Upper lobe of right lung (tissue), 1 donor: ENCODE data around the gene FHAD1. TPM values are rescaled to one million over a fixed set of nuclear protein-coding genes. Genes with fewer than 3 reads are reported as not detected.
"Not testable (repeated sequence)": the region's sequence is repeated elsewhere in the genome, so short reads cannot be mapped to it uniquely, and the experiment has no call there.

ENCODE experiments used
- ATAC-seq: fragments of 200-7000 bp; cut with Tn5 transposase; one replicate; pipeline ENCODE4 v1.9.1; 2020; ENCODE audit warnings: mild to moderate bottlenecking, moderate library complexity
- DNase-seq: peaks from one replicate; pipeline ENCODE4 v3.0.0-alpha.2; 2020
- H3K27ac ChIP-seq: fragments of 200-600 bp; one replicate; pipeline ENCODE4 v1.8.0; 2022
- H3K27me3 ChIP-seq: fragments of 200-600 bp; one replicate; pipeline ENCODE4 v1.8.0; 2022; ENCODE audit warnings: mild to moderate bottlenecking
- H3K36me3 ChIP-seq: fragments of 200-600 bp; one replicate; pipeline ENCODE4 v1.8.0; 2022
- H3K4me1 ChIP-seq: fragments of 200-600 bp; one replicate; pipeline ENCODE4 v1.8.0; 2022
- H3K4me3 ChIP-seq: fragments of 200-600 bp; one replicate; pipeline ENCODE4 v1.8.0; 2022; ENCODE audit warnings: mild to moderate bottlenecking
- H3K9me3 ChIP-seq: fragments of 200-600 bp; one replicate; pipeline ENCODE4 v1.8.0; 2022
- CTCF ChIP-seq: fragments of 200-600 bp; IDR thresholded peaks from one replicate; pipeline ENCODE4 v1.8.0; 2022; ENCODE audit warnings: antibody characterized with exemption
- intact Hi-C: fragments of 100-400 bp; cut with DNase I; formaldehyde crosslinking; loops from one replicate; pipeline ENCODE4 v1.11.0; 2022
- total RNA-seq: library from RNA; stranded (reverse); fragmentation: NEBNext Ultra II Directional; extraction: Animal tissue kit (Norgen Biotek cat#: 25700); gene quantifications from one replicate; pipeline ENCODE4 v1.2.1, GENCODE V29; 2021
- donor health status: DM: no; HTN: yes; CAD: no; lungs with severe emphysema.

Gene FHAD1
- total RNA-seq, 1 donor from 2014 or later = 2.4 TPM

GRCh38 chr1:15305468-15305770 is 58.4 kb downstream of the FHAD1 start:
- ATAC-seq (no peak), DNase-seq (no peak)
- no peaks in the 10 kb centered on the region for H3K9me3 ChIP-seq
- intact Hi-C loops = loop anchor here (10.0 kb wide), 1 partner anchor 171 kb away; no protein-coding TSS in a partner anchor
- no peak overlapping the region for H3K27ac ChIP-seq
- H3K36me3 ChIP-seq = no peaks in the 10 kb centered on the region
- no peaks in the 10 kb centered on the region for H3K27me3 ChIP-seq
- no peaks in the 10 kb centered on the region for H3K4me1 ChIP-seq
- no peak for TF ChIP-seq CTCF
- H3K4me3 ChIP-seq = no peak overlapping the region

- not testable (repeated sequence) for H3K9me3 ChIP-seq, DNase-seq, H3K4me1 ChIP-seq, H3K36me3 ChIP-seq, H3K27me3 ChIP-seq, ATAC-seq, H3K27ac ChIP-seq, H3K4me3 ChIP-seq
- intact Hi-C loops = loop anchor here (10.0 kb wide), 1 partner anchor 172 kb away; no protein-coding TSS in a partner anchor
Observed at GRCh38 chr1:15306352-15306751, 59.3 kb downstream of the FHAD1 start.

- intact Hi-C loops = loop anchor here (10.0 kb wide), 1 partner anchor 173 kb away; no protein-coding TSS in a partner anchor
- Histone ChIP-seq H3K4me3 (no peak overlapping the region), H3K27ac (no peak overlapping the region), H3K36me3 (no peaks in the 10 kb centered on the region), H3K9me3 (no peaks in the 10 kb centered on the region), H3K27me3 (no peaks in the 10 kb centered on the region), H3K4me1 (no peaks in the 10 kb centered on the region)
- ATAC-seq = no peak
- DNase-seq = no peak
- no peak for TF ChIP-seq CTCF
Observed at GRCh38 chr1:15308135-15308534, 61.1 kb downstream of the FHAD1 start.

GRCh38 chr1:15308621-15309027 is 61.6 kb downstream of the FHAD1 start:
- ATAC-seq (no peak), DNase-seq (no peak)
- H3K36me3 ChIP-seq = no peaks in the 10 kb centered on the region
- H3K27me3 ChIP-seq = no peaks in the 10 kb centered on the region
- H3K4me1 ChIP-seq = no peaks in the 10 kb centered on the region
- intact Hi-C loops = loop anchor here (10.0 kb wide), 1 partner anchor 174 kb away; no protein-coding TSS in a partner anchor
- no peak overlapping the region for H3K4me3 ChIP-seq
- no peak for TF ChIP-seq CTCF
- H3K9me3 ChIP-seq = no peaks in the 10 kb centered on the region
- no peak overlapping the region for H3K27ac ChIP-seq

GRCh38 chr1:15309687-15310086 is 62.7 kb downstream of the FHAD1 start:
- no peaks in the 10 kb centered on the region for H3K4me1 ChIP-seq
- ATAC-seq (no peak), DNase-seq (no peak)
- H3K27me3 ChIP-seq = no peaks in the 10 kb centered on the region
- H3K36me3 ChIP-seq = no peaks in the 10 kb centered on the region
- no peaks in the 10 kb centered on the region for H3K9me3 ChIP-seq
- no peak overlapping the region for H3K4me3 ChIP-seq
- TF ChIP-seq CTCF = no peak
- no peak overlapping the region for H3K27ac ChIP-seq
- intact Hi-C loops = loop anchor here (10.0 kb wide), 1 partner anchor 175 kb away; no protein-coding TSS in a partner anchor

- no peaks in the 10 kb centered on the region for H3K4me1 ChIP-seq
- TF ChIP-seq CTCF = no peak
- H3K27ac ChIP-seq = no peak overlapping the region
- no peak overlapping the region for H3K4me3 ChIP-seq
- H3K9me3 ChIP-seq = no peaks in the 10 kb centered on the region
- ATAC-seq (no peak), DNase-seq (no peak)
- intact Hi-C loops = no loop called here
- no peaks in the 10 kb centered on the region for H3K36me3 ChIP-seq
- H3K27me3 ChIP-seq = no peaks in the 10 kb centered on the region
Observed at GRCh38 chr1:15310544-15310943, 63.5 kb downstream of the FHAD1 start.
